SK-N-SH treated with all-trans-retinoic acid at 6 μM for 48 hours (cell line): Measurements from ENCODE around the gene NR4A2.

ENCODE experiments used
- ATAC-seq: fragments of 200-7000 bp; cut with Tn5 transposase; 3 replicates; pipeline ENCODE4 v1.9.1; 2020; ENCODE audit warnings: mild to moderate bottlenecking, moderate library complexity
- ARNTL ChIP-seq: fragments of 450-650 bp; formaldehyde crosslinking; IDR thresholded peaks from 2 replicates; pipeline ENCODE4 v1.5.0; 2020; ENCODE audit warnings: low read depth, mild to moderate bottlenecking, moderate library complexity, borderline replicate concordance
- CREB5 ChIP-seq: fragments of 250-450 bp; sonication (Bioruptor Pico); IDR thresholded peaks from 2 replicates; pipeline ENCODE4 v1.5.1; 2020; ENCODE audit warnings: low read depth, mild to moderate bottlenecking, moderate library complexity
- CSDC2 ChIP-seq: fragments of 250-450 bp; sonication (Bioruptor Pico); IDR thresholded peaks from 2 replicates; pipeline ENCODE4 v1.5.0; 2020; ENCODE audit warnings: mild to moderate bottlenecking, moderate library complexity
- CSRNP3 ChIP-seq: fragments of 250-450 bp; sonication (Bioruptor Pico); IDR thresholded peaks from 2 replicates; pipeline ENCODE4 v1.5.1; 2021; ENCODE audit warnings: mild to moderate bottlenecking, moderate library complexity
- ESRRG ChIP-seq: fragments of 250-450 bp; sonication (Bioruptor Pico); IDR thresholded peaks from 2 replicates; pipeline ENCODE4 v1.6.1; 2021; ENCODE audit warnings: mild to moderate bottlenecking
- GLIS3 ChIP-seq: fragments of 250-450 bp; sonication (Bioruptor Pico); IDR thresholded peaks from 2 replicates; pipeline ENCODE4 v1.5.0; 2020; ENCODE audit warnings: mild to moderate bottlenecking, moderate library complexity
- ISL1 ChIP-seq: fragments of 250-450 bp; sonication (Bioruptor Pico); IDR thresholded peaks from 2 replicates; pipeline ENCODE4 v2.1.2; 2022; ENCODE audit warnings: mild to moderate bottlenecking, moderate library complexity
- OSR1 ChIP-seq: fragments of 250-450 bp; sonication (Bioruptor Pico); IDR thresholded peaks from 2 replicates; pipeline ENCODE4 v1.8.0; 2022; ENCODE audit warnings: moderate library complexity, mild to moderate bottlenecking, inconsistent platforms
- PATZ1 ChIP-seq: fragments of 250-450 bp; sonication (Bioruptor Pico); IDR thresholded peaks from 2 replicates; pipeline ENCODE4 v1.8.0; 2020; ENCODE audit warnings: mild to moderate bottlenecking, moderate library complexity, borderline replicate concordance
- POU6F1 ChIP-seq: fragments of 250-450 bp; sonication (Bioruptor Pico); IDR thresholded peaks from 2 replicates; pipeline ENCODE4 v1.8.0; 2021; ENCODE audit warnings: low read depth, mild to moderate bottlenecking, moderate library complexity, borderline replicate concordance
- RARB ChIP-seq: fragments of 250-450 bp; sonication (Bioruptor Pico); IDR thresholded peaks from 2 replicates; pipeline ENCODE4 v1.8.0; 2021; ENCODE audit warnings: mild to moderate bottlenecking, moderate library complexity
- SNAI2 ChIP-seq: fragments of 250-450 bp; sonication (Bioruptor Pico); IDR thresholded peaks from 2 replicates; pipeline ENCODE4 v1.5.0; 2020; ENCODE audit warnings: mild to moderate bottlenecking, moderate library complexity
- TCF4 ChIP-seq: fragments of 250-450 bp; sonication (Bioruptor Pico); IDR thresholded peaks from 2 replicates; pipeline ENCODE4 v1.8.0; 2021; ENCODE audit warnings: mild to moderate bottlenecking, moderate library complexity, borderline replicate concordance
- TSHZ2 ChIP-seq: fragments of 250-450 bp; sonication (Bioruptor Pico); IDR thresholded peaks from 2 replicates; pipeline ENCODE4 v1.5.0; 2020; ENCODE audit warnings: mild to moderate bottlenecking, moderate library complexity
- ZC3H10 ChIP-seq: fragments of 250-450 bp; sonication (Bioruptor Pico); IDR thresholded peaks from 2 replicates; pipeline ENCODE4 v1.5.1; 2021; ENCODE audit warnings: mild to moderate bottlenecking, moderate library complexity
- ZFP3 ChIP-seq: fragments of 250-450 bp; sonication (Bioruptor Pico); IDR thresholded peaks from 2 replicates; pipeline ENCODE4 v1.5.0; 2020; ENCODE audit warnings: mild to moderate bottlenecking, moderate library complexity
- ZFP30 ChIP-seq: fragments of 450-650 bp; formaldehyde crosslinking; IDR thresholded peaks from 2 replicates; pipeline ENCODE4 v1.5.0; 2022; ENCODE audit warnings: mild to moderate bottlenecking, moderate library complexity
- ZNF565 ChIP-seq: fragments of 450-650 bp; formaldehyde crosslinking; conservative IDR thresholded peaks from 2 replicates; pipeline ENCODE4 v1.5.0; 2020; ENCODE audit warnings: low read depth, mild to moderate bottlenecking, moderate library complexity
- ZNF70 ChIP-seq: fragments of 450-650 bp; formaldehyde crosslinking; IDR thresholded peaks from 2 replicates; pipeline ENCODE4 v1.5.0; 2020; ENCODE audit warnings: mild to moderate bottlenecking, moderate library complexity
- ZNF8 ChIP-seq: fragments of 450-650 bp; formaldehyde crosslinking; IDR thresholded peaks from 2 replicates; pipeline ENCODE4 v1.5.0; 2020; ENCODE audit warnings: mild to moderate bottlenecking, moderate library complexity

NR4A2 gene

GRCh38 chr2:156350374-156351142, 18.0 kb upstream of the NR4A2 start:
- no peak for ATAC-seq
- TF ChIP-seq GLIS3 (CRISPR knock-in tag) (no peak), SNAI2 (CRISPR knock-in tag) (no peak), ARNTL (CRISPR knock-in tag) (no peak), OSR1 (CRISPR knock-in tag) (no peak), CSRNP3 (no peak), ESRRG (CRISPR knock-in tag) (no peak), ZNF70 (no peak), ISL1 (no peak), POU6F1 (no peak), TSHZ2 (CRISPR knock-in tag) (no peak), ZNF565 (CRISPR knock-in tag) (no peak), TCF4 (no peak), ZFP3 (CRISPR knock-in tag) (no peak), CREB5 (CRISPR knock-in tag) (no peak), RARB (no peak), ZC3H10 (CRISPR knock-in tag) (no peak), ZFP30 (no peak), PATZ1 (CRISPR knock-in tag) (no peak)

GRCh38 chr2:156349605-156350004, 17.1 kb upstream of the NR4A2 start:
- no peak for TF ChIP-seq ZNF8 (CRISPR knock-in tag)
- TF ChIP-seq ARNTL (CRISPR knock-in tag) = no peak
- TF ChIP-seq GLIS3 (CRISPR knock-in tag) = no peak
- no peak for TF ChIP-seq CSDC2 (CRISPR knock-in tag)
- no peak for TF ChIP-seq ISL1
- TF ChIP-seq POU6F1 = no peak
- no peak for TF ChIP-seq ZNF70
- no peak for TF ChIP-seq CSRNP3
- TF ChIP-seq, all 23 proteins: peak for 0
- no peak for ATAC-seq
